ENCODE results near the gene AP5S1.

The AP5S1 gene

DNA sequence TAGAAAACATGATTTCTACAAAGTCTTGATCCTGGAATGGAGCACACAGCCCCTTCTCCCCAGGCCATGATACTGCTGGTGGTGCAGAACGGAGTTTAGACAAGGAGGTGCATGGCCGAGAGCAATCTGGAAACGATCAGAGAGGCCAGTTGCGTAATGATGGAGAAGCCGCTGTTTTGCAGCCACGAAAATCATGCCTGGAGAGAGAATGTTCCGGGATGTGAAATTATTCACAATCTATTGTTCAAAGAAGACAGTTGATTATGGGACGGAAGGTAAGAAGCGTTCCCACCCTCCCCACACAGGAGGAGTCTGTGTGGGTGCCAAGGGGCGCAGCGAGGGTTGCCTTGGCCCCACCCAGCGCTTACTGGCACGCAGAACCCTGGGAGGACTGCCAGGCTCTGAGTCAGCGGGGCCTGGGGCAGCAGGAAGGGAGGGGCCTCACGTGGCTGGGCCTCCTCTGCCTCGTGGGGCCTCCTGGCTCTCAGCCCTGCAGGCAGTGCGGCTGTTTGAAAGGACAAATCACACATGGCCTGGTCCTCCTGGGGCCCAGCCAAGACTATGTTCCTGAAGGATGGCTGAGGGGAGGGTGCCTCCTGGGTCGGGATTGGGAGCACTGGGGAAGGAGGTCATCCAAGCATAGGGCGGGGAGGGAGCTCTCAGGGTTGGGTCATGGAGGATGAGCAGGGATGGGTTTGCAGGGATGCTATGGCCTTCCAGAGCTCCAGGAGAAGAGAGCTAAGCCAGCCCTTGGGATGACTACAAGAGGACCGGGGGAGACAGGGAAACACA is 8.7 kb upstream of the AP5S1 start:
- DNase-seq (ENCODE audit: low spot score): no peak
- in situ Hi-C loops (cut with MboI; ENCODE audit: low sequenced_read_pairs, unreplicated experiment): no loop called here
- TF ChIP-seq, protein P1, sequence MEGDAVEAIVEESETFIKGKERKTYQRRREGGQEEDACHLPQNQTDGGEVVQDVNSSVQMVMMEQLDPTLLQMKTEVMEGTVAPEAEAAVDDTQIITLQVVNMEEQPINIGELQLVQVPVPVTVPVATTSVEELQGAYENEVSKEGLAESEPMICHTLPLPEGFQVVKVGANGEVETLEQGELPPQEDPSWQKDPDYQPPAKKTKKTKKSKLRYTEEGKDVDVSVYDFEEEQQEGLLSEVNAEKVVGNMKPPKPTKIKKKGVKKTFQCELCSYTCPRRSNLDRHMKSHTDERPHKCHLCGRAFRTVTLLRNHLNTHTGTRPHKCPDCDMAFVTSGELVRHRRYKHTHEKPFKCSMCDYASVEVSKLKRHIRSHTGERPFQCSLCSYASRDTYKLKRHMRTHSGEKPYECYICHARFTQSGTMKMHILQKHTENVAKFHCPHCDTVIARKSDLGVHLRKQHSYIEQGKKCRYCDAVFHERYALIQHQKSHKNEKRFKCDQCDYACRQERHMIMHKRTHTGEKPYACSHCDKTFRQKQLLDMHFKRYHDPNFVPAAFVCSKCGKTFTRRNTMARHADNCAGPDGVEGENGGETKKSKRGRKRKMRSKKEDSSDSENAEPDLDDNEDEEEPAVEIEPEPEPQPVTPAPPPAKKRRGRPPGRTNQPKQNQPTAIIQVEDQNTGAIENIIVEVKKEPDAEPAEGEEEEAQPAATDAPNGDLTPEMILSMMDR (IDR thresholded peaks at IDR 0.05; ENCODE audit: borderline replicate concordance, control extremely low read depth, extremely low read depth, insufficient read depth, missing control alignments): no peak

DNA sequence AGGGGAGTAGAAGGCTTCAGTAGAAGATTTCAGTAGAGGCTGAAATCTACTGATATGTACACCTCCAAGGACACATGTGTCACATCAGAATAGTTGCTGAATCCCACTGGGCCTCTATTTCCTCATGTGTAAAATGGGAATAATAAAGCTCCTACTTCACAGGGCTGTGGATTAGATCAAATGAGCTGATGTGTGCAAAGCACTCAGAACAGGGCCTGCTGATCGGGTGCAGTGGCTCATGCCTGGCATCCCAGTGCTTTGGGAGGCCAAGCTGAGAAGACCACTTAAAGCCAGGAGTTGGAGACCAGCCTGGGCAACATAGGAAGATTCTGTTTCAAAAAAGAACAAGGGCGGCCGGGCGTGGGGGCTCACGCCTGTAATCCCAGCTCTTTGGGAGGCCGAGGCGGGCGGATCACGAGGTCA is 8.1 kb upstream of the AP5S1 start:
- DNase-seq (ENCODE audit: low spot score): no peak
- TF ChIP-seq, protein P1 (IDR thresholded peaks at IDR 0.05; ENCODE audit: borderline replicate concordance, control extremely low read depth, extremely low read depth, insufficient read depth, missing control alignments): no peak
- in situ Hi-C loops (cut with MboI; ENCODE audit: low sequenced_read_pairs, unreplicated experiment): no loop called here

DNA sequence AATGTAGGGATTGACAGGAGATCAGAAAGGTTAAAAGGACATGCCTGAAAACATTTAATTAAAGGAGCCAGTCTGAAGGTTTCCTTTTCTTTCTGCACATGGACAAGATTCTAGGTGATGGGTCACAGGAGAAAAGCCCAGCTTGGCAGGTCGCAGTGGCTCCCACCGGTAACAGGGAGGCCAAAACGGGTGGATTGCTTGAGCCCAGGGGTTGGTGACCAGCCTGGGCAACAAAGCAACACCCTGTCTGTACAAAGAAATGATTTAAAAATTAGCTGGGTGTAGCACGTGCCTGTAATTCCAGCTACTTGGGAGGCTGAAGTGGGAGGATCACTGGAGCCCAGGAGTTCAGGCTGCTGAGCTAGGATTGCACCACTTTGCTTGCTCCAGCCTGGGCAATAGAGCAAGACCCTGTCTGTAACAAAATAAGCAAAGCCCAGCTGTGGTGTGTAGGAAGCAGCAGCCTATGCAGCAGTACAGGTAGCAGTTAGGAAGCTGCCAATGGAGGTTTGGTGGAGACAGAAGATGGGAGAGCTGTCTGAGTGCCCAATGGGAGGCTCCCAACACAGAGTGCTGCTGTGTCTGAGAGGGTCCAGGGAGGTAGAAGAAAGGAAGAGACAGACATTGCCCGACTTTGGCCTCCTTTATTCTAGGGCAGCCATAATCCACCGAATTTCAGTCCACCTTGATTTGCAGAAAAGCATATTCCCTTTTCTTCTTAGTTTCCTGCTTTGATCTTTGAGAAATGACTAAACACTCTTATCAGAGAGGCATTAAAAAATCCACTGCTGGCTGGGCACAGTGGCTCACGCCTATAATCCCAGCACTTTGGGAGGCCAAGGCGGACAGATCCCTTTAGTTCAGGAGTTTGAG is 7.1 kb upstream of the AP5S1 start:
- no peak for DNase-seq (ENCODE audit: low spot score)
- TF ChIP-seq, protein P1 (IDR thresholded peaks at IDR 0.05; ENCODE audit: borderline replicate concordance, control extremely low read depth, extremely low read depth, insufficient read depth, missing control alignments): no peak
- in situ Hi-C loops (cut with MboI; ENCODE audit: low sequenced_read_pairs, unreplicated experiment): no loop called here

DNA sequence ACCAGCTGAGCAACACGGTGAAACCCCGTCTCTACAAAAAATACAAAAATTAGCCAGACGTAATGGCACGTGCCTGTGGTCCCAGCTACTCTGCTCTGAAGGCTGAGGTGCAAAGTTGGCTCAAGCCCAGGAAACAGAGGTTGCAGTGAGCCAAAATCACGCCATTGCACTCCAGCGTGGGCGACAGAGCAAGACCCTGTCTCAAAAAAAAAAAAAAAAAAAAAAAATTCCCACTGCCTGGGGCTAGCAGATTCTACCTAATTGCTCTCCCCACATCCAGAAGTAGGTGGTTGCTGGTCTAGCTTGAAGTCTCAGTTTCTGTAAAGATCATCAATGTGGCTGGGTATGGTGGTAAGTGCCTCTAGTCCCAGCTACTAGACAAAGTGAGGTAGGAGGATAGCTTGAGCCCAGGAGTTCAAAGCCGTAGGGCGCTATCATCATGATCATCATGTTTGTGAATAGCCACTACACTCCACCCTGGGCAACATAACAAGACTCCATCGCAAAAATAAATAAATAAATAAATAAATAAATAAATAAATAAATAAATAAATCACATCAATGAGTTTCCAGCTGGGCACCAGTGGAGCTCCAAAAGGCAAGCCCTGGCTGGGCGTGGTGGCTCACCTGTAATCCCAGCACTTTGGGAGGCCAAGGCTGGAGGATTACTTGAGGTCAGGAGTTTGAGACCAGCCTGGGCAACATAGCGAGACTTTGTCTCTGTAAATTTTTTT is 6.3 kb upstream of the AP5S1 start:
- in situ Hi-C loops (cut with MboI; ENCODE audit: low sequenced_read_pairs, unreplicated experiment): no loop called here
- TF ChIP-seq, protein P1 (IDR thresholded peaks at IDR 0.05; ENCODE audit: borderline replicate concordance, control extremely low read depth, extremely low read depth, insufficient read depth, missing control alignments): no peak
- DNase-seq (ENCODE audit: low spot score): no peak

DNA sequence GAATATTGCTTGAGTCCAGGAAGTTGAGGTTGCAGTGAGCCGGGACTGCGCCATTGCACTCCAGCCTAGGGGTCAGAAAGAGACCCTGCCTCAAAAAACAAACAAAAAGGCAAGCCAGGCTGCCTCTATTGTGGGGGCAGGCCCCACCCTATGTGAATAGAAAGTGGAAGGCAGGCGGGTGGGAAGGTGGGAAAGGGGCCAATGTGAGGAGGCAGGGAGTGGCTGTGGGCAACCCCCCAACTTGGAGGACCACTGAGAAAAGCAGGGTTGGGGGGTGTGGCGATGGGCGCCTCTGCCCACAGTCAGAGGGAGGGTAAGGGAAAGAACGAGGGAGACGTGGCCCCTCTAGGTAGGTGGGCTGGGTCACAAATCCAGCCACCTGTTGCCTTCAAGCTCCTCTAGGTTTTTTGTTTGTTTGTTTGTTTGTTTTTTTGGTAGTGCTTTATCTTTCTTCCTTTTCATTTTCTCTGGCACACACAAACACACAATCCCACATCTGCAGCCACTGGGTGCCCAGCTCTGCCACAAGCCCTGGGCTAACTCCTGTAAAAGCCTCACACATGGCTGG is 5.3 kb upstream of the AP5S1 start:
- in situ Hi-C loops (cut with MboI; ENCODE audit: low sequenced_read_pairs, unreplicated experiment): no loop called here
- TF ChIP-seq, protein P1 (IDR thresholded peaks at IDR 0.05; ENCODE audit: borderline replicate concordance, control extremely low read depth, extremely low read depth, insufficient read depth, missing control alignments): no peak
- no peak for DNase-seq (ENCODE audit: low spot score)

Data from GM13976 (cell line).